Measurements from ENCODE around the gene PALB2.

PALB2 gene

DNA sequence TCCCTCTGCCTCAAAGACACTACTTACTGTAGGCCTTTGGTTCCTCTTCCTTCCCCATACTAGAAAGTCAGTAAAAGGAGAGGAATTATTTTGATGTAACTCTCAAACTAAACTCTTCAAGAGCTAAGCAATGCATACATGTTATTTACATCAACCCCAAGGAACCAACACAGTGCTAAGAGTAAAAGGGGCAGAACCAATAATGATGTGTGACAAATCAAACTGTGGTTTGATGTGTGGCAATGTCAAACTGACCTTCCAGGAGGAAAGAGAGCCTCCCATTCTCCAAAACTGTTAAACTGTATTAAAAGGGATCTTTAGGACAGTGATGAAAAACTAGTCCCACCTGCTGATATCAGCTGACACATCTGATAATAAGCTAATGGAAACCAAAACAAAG lies 60.7 kb downstream of the PALB2 start:
- DNase-seq = no peak

DNA sequence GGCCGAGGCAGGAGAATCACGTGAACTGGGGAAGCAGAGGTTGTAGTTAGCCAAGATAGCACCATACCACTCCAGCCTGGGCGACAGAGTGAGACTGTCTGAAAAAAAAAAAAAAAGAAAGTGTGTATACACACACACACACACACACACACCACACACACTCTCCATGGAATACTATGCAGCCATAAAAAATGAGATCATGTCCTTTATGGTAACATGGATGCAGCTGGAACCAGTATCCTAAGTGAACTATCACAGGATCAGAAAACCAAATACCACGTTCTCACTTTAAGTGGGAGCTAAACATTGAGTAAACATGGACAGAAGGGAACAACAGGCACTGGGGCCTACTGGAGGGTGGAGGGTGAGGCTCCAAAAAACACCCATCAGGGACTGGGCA lies 61.7 kb downstream of the PALB2 start:
- DNase-seq = no peak

DNA sequence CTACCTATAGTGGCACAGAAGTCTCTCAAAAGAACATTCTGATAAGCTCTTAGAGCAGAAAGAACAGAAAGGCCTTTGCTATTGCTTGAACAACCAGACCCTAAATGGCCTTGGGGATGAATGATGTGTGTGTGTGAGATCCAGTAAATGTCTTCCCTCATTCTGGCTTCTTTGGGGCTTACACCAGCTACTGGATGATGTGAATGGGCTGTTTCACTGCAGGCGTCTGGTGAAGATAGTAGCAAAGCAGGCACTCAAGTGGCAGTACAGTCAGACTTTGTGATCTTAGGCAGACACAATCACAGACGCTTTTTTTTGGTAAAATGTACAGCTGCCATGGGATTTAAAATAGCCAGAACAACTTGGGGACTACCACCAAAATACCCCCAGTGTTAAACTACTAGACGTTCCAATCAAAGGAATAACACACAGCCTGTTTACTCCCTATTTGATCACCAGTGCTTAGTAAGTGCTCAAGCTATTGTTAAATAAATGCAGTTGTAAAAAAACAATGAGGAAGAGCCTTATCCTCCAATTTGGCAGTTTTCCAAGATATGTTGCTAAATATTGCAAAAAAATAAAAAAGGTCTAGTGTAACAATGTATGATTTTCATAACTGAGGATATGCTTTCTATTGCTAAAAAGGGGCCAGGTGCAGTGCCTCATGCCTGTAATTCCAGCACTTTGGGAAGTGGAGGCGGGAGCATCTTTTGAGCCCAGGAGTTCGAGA lies 62.8 kb downstream of the PALB2 start:
- no peak for DNase-seq

- no peak for DNase-seq
These were observed 63.6 kb downstream of the PALB2 start for GRCh38 chr16:23577493-23577892.

DNA sequence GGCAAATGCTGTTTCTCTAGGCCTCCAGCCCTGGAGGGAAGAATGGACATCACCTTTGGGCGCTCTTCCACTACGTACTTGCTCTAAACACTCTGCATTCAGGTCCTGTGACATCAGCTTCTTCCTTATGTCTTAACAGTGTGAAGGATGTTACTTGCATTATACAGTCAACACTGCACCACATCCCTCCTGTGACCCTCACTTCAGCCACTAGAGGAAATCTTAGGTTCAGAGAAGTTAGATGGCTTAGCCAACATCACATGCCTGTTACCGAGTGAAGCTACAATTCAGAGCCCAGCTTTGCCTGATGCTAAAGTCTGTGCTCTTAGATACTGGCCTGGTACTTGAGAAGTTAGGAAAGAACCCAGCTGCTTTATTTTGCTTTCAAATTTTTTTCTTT lies 65.3 kb downstream of the PALB2 start:
- DNase-seq = no peak

DNA sequence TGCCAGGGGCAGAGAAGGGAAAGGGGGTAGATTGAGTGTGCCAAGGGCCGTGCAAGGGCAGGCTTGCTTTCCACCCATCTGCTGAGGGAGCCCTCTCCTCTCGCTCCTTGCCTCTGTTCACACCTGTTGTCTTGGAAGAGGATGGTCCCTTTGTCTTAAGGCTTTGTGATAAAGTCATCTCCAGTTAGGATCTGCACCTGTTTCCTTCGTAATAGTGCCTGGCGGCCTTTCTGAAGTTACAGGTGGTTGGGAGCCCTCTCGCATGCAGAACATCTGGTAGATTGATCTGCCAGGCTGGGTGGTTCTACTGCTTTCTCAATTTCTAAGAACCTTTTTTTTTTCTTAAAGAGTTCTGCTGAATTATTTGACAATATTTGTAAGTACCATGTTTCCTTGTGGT lies 67.3 kb downstream of the PALB2 start:
- no peak for DNase-seq

DNA sequence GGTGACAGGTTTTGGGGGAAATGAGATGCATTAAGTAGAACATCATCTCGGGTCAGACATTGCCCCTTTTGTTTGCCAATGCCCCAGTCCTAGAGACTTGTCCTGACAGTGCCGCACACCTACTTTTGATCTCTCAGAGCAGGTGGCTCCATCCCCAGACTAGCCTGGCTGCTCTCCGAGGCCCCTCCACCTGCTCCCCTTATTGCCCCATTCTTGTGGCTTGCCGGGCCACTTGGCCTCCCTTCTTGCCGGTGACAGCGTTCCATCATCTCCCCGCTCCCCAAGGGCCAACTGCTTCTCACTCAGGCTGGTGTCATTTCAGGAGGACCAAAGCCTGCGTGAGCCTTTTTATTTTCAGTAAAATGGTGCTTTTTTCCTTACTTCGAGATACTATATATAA lies 68.7 kb downstream of the PALB2 start:
- DNase-seq = no peak

DNA sequence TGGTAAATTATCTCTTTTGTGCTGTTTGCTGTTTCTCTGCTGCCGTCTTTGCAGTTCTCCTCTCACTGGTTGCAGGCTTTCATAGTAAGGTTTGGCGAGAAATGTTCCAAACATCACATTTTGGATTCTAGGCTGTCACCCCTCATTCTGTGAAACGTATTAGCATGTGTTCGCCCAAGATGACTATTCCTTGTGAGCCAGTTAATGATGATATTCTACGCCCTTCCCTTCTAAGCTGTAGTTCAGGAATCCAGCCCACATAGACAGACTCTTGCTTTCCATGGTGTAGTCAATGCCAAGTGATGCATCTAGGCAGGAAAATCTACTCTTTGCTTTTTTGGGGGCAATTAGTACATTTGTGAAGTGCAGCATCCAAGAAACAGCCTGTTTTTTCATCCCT lies 69.2 kb downstream of the PALB2 start:
- DNase-seq = no peak

- DNase-seq = no peak
These were observed 70.0 kb downstream of the PALB2 start for GRCh38 chr16:23570992-23571632.

- DNase-seq = no peak
These were observed 73.5 kb downstream of the PALB2 start for GRCh38 chr16:23567602-23568001.

- DNase-seq = no peak
These were observed 74.4 kb downstream of the PALB2 start for GRCh38 chr16:23566724-23567123.

- no peak for DNase-seq
These were observed 76.3 kb downstream of the PALB2 start for GRCh38 chr16:23564575-23565363.

- DNase-seq = no peak
These were observed 77.9 kb downstream of the PALB2 start for GRCh38 chr16:23563186-23563585.

- no peak for DNase-seq
These were observed 78.6 kb downstream of the PALB2 start for GRCh38 chr16:23562505-23562904.

DNA sequence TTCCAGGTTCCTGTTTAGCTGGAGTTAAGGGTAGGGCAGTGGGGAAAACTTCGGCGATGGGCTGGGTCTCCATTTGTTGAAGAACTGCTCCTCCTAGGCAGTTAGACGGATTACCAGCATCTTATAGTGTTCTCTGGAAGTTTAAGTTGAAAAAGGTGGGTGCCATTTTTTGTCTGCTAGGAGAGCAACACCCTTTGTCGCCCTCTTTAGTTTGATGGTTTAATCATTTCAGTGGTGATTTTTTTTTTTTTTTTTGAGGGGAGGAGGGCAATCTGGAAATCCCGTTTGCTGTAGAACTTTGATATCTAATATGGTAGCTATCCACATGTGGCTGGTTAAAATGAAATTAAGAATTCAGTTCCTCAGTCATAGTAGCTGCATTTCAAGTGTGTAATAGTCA lies 79.5 kb downstream of the PALB2 start:
- no peak for DNase-seq

- DNase-seq = no peak
These were observed 83.1 kb downstream of the PALB2 start for GRCh38 chr16:23557779-23558702.

DNA sequence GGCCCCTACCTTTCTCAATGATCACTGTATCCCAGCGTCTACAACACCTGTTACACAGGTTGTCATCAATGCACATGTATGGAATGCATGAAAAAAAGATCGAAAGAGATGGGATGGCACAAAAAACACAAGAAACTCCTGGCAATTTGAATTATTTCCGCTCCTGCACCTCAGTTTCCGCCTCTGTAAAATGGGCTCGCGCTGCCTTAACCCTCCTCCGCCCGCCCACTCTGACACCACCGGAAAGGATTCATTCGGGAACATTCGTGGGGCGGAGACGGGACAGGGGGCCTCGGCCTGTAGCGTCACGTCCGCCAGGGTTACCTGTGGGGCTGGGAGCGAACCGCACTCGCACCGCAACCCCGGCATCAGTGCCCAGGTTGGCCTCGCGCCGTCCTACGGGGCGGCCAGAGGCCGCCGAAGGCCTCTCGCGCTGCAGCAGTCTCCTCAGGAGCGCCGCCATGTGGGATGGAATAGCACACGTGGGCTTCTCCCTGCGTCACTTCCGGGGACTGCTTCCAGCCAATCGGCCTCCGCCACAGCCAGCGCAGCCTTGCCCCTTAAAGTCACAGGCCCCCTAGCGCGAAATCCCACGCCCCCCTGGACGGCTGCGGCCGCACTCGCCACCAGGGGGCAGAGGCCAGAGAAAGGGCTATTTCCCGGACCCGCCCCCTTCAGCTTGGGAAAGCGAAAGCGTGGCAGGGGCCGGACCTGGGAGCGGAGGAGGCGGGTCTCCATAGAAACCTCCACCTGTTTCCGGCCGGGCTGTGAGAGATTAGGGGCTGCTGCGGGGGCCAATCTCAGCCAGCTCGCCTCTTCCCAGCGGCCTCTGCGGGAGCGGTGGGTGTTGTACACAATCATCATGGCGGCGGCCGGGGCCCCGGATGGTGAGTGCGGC lies 84.0 kb downstream of the PALB2 start, which contains the start of the genes EARS2 and UBFD1:
TSS of gene EARS2 (minus strand) at position 470 of the 898 bp plus-strand sequence. CDS start at position 463, 7 bp downstream.
TSS of gene UBFD1 (plus strand) at position 847 of the 898 bp plus-strand sequence. CDS start at position 863, 16 bp downstream.
- peak; percentile 97 for DNase-seq

GRCh38 chr16:23554536-23554935 lies 86.6 kb downstream of the PALB2 start:
- no peak for DNase-seq
